GM18867 (cell line): Measurements from ENCODE around the gene HECTD2.
"Not testable (repeated sequence)": the region's sequence is repeated elsewhere in the genome, so short reads cannot be mapped to it uniquely, and the experiment has no call there.

ENCODE experiments used
- ATAC-seq: cut with Tn5 transposase; IDR thresholded peaks from one replicate; pipeline ENCODE4 v1.9.1; 2021; ENCODE audit warnings: mild to moderate bottlenecking, moderate library complexity; ENCODE audit not compliant: unreplicated experiment

The HECTD2 gene

DNA sequence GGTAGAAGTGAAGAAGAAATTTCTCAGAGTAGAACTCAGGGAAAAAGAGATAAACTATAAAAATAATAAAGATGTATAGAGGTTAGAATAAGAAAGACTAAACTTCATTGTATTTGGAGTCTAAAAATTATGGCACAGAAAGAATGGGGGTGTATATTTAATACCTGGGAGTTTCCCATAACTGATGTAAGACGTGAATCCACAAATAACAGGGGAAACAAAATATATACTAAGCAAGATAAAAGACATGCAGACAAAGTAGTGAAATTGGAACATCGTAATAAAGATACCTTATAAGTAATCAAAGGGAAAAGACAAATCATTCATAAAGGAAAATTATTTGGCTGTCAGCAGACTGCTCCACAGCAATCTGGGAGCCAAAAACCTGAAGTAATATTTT is 62.8 kb downstream of the HECTD2 start:
- no peak for ATAC-seq

DNA sequence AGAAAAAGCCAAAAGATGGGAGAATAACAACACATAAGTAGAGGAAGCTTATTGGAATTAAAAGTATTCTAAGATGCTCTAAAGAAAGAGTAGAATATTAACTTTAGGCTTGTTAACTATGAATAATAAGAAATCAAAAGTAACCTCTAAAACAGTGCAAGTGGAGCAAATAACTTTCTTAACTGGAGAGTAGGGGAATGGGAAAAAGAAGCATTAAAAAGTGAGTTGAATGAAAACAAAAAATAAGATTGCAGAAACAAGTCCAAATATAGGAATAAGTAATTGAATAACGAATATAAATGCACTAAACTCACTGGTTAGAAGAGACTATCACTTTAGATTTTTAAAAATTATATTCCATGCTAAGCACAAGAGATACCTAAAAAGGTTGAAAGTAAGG is 63.9 kb downstream of the HECTD2 start:
- no peak for ATAC-seq

DNA sequence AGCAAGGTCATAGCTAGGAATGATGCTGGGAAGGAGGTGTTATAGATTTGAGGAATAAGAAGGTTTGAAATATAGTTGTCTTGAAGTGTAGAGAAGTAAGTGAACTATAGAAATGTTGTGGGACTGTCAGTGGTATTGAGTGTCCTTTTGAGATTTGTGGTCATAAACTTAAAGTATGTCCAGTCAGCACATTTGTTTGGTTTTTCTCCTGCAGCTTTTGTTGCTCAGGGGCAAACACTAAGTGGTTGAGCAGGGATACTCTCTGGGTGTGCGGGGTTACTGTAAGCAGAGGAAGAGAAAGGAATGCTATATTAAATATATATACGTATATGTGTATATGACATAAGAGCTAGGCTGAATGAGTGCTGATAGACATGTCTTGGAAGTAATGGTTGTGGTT is 67.1 kb downstream of the HECTD2 start:
- no peak for ATAC-seq

DNA sequence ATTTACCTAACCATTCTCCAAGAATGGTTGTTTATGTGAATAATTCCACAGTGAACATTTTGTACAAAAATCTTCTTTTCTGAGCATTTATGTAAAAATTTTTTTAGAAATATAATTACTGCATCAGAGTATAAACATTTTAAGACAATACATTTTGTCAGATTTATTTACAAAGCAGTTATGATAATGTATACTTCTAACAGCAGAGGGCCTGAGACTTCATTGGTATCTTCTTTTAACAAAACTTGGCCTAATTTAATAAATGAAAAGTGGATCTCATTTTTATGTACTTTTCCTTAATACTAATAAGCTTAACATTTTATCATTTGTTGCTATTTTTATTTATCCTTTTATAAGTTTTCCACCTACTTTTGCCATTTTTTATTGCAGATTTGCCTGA is 69.4 kb downstream of the HECTD2 start:
- ATAC-seq, result no peak

DNA sequence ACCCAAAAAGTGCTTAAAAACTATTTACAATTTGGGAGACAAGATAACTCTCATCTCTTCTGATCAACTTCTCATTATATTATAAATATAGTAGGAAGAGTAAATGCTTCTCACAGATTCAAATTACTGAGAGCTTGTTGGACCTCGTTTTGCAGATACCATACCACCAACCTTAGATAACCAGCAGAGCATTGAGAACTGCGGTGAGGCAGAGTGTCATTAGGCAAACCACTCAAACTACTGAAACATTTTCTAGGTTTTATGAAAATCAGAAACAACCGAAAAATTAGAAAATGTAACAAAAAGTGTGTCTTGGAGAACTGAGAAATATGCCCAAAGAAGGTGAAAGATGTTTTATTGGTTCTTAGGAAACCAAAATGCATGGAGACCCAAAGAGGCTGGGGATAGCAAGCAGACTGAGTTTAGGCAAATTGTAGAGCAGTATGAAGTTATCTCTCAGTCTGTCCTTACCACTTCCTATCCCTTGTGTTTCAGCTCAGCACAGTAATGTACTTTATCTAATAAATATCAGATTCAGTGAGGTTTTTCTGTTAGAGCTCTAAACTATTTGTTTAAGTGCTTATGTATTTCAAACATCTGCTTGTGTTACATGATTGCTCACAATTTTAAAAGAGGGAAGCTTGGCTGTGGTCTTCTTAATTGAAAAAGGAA is 77.9 kb downstream of the HECTD2 start:
- no peak for ATAC-seq

DNA sequence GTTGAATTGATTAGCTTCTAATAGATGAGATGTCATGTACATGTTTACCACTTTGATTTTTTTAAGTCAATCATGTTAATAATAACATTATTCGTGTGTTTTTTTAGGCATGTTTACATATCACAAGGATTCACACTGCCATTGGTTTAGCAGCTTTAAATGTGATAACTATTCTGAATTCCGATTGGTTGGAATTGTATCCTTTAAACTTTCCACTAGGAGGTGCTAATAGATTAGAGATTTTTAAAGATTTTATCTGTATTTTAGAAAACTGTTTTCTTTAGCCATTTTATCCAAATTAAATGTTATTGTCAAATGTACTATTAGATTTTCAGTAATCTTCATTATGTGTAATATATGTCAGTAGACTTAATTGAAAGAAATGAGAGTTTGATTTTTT is 83.2 kb downstream of the HECTD2 start:
- ATAC-seq, result no peak

DNA sequence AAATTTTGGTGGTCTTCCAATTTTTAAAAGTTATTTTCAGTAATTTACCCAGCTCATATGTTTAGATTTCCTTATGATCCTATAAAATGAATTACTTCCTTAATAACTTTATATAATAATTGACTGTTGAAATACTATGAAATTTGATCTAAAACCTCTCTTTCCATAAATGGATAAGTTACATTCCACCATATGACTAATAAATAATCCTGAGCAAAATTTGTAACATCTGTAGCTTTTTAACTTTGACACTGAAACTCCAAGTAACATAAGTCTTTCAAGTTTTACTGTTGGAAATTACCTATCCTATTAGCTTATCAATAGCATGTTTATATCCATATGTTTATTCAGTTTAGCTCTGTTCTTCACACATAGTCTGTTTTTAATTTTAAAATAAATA is 85.3 kb downstream of the HECTD2 start:
- ATAC-seq, result no peak

DNA sequence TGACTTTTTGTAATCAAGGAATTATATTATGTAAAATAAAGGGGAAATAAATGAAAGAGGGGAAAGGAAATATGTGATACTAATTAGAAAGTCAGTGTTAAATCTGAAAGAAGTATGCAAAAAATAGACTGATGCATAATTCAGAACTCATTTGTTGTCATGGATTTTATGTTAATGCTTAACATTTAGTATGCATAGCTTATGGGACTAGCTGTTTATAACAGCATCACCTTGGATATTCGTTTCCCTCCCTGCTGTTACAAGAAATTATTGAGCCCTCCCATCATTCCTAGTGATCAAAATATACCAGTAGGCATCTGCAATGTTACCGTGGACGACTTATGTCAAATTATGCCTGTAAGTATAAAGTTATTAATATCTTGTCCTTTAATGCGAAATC is 85.9 kb downstream of the HECTD2 start:
- ATAC-seq, result no peak

DNA sequence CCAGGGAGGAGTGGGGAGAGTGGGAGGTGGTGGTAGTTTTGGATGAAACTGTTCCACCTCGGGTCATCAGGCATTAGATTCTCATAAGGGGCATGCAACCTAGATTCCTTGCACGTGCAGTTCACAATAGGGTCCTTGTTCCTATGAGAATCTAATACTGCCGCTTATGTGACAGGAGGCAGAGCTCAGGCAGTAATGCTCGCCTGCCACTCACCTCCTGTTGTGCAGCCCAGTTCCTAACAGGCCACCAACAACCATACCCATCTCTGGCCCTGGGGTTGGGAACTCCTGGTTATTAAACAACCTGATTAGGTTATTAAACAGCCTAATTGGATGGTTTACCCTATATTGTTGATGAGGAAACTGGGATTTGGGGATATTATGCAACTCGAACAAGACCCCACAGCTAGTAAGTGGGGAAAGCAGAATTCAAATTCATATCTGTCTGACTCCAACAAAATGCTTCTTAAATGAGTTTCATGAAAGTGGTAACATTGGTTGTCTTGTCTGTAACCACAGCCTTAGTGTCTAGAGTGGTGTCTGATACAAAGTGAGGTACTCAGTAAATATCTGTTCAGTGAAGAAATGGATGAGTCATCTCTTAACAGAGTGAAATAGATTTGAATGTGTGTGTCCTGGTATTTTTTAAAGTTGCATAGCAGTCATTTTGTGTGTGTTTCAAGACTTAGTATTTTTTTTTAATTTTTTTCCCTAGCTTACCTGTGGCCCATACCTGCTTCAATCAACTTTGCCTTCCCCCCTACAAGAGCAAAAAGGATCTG is 101.6 kb downstream of the HECTD2 start:
- ATAC-seq, result no peak

DNA sequence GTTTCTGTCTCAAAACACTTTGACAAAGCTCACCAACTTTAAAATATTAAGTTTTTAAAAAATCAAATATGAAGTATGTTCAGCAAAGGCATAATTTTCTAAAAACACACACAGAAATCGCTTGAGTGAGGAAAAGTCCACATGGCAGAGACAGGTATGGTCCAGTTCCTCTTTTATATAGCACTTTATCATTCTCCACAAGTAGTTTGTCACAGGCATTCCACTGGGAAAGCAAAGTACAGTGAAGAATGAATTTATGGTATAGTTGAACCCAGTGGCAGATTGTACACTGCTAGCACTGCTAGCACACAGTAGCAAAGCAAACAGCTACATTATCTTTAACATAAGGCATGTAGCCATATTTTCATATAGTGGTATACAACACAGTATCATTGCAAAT is 102.3 kb downstream of the HECTD2 start:
- no peak for ATAC-seq

DNA sequence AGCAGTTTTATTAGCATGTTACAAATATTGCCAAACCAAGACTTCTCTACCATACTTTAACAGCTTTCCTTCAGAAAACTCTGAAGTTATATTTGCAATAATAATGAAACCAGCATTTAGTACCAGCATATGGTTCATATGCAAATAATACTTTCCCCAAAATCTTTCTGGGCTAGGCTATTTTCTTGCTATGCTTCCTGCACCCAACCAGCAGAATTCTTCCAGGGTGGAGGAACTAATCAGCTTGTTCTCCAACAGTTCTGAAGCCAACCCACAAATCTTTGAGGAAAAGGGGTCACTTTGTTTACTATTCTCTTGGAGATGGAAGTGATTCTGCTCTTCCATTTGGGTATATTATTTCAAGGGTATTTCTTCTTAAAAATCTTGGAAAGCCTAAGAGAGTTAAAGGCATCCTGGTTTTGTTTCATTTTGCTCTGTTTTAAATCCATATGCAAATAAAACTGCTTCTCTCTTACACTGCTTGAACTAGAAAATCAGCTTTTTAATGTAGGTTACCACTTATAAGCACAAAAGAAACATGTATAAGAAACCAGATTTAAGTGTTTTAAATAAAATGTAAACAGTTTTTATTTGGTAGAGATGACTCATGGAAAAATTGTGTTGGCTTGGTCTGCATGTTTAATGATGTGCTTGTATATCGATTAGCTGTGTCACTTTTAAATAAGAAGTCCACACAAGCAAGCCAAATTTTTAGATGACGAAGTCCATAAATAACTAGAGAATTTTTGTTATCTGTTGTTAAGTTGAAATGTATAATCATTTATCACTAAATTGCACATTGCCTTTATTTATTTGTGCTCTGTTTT is 103.7 kb downstream of the HECTD2 start:
- ATAC-seq, result no peak

DNA sequence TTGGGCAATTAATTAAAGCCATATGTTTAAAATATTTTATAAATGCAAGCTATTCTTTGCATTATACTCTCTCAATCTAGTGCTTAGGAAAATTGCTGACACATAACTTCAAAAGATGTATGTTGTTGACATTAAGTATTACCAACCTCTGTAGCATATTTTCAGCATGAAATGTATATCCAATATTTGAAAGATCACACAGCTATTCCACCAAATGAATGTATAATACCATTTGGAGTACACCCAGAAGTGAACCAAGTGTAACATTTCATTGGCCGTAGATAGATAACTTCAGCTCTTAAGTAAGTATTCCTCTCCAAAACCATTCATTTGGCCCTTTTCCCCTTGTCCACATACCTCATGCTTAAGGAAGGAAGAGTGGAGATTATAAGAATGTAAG is 104.6 kb downstream of the HECTD2 start:
- ATAC-seq, result no peak

DNA sequence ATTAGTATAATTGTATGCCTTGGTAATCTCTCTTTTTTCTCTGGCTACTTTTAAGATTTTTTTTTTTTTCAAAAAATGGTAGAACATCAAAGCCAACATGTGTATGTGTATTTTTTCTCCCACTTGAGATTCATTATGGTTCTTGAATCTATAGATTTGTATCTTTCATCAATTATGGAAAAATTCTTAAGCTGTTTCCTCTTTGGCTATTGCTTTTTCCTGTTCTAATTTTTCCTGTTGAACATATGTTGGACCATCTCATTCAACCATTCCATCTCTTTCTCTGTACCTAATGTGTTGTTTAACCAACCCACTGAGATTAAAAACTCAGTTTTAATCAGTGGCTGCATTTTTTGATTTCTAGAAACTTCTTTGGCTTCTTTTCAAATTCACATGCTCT is 107.2 kb downstream of the HECTD2 start:
- no peak for ATAC-seq

DNA sequence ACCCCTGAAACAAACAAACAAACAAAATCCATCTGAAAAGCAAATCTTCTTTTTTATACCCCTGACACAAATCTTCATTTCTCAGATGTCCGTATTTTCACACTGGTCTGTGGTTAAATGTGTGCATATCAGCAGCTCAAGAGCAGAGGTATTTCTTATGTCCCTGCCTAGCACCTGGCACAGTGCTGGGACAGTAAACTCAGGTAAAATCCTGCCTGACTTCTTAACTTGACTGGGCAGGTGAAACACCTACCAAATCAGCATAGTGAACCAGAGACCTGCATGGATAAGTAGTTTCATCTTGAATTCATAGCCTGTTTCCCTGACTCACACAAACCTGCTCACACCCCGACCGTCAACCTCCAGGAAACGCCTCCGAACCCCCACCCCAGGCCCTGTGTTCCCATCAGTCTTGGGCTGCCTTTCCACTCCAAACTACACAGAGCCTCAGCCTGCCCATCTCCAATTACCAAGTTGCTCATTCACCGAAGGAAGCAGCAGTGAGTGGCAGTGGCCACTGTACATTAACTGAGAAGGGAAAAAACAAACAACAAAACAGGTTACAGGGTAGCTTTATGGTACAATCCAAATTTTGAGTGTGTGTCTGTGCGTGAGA is 109.9 kb downstream of the HECTD2 start:
- ATAC-seq, result no peak

DNA sequence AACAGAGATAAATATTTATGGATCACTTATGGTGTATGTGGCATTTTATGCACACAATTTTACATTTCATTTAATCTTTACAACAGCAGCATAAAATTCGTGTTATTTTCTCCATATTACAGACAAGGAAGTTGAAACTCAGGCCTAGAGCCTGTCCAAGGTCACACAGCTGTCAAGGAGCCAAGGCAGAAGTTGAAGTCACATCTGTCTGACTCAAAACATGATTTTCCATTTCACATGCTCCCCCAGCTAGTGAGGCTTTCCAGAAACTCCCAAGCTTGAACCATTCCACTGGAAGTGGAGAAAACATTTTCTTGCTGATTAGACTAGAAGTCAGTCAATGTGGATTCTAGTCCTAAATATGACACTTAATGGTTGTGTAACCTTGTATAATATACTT is 110.5 kb downstream of the HECTD2 start:
- no peak for ATAC-seq

DNA sequence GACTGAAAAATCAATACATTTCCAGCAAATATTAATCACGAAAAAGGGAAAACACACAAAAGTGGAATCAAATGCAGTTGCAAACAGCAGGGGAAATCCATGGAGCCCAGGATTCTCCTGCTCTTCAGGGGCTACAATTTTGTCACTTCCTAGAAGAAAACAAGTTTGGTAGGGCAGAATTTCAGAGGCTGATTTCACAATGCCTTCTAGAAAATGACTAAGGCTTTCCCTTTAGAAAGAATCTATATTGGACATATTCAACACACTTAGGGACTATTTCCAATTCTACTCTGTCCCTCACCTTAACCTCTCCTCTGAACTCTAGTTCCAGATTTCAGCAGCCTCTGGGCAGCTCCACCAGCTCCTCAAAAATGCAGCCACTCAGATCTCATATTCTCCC is 111.3 kb downstream of the HECTD2 start:
- ATAC-seq, result no peak

DNA sequence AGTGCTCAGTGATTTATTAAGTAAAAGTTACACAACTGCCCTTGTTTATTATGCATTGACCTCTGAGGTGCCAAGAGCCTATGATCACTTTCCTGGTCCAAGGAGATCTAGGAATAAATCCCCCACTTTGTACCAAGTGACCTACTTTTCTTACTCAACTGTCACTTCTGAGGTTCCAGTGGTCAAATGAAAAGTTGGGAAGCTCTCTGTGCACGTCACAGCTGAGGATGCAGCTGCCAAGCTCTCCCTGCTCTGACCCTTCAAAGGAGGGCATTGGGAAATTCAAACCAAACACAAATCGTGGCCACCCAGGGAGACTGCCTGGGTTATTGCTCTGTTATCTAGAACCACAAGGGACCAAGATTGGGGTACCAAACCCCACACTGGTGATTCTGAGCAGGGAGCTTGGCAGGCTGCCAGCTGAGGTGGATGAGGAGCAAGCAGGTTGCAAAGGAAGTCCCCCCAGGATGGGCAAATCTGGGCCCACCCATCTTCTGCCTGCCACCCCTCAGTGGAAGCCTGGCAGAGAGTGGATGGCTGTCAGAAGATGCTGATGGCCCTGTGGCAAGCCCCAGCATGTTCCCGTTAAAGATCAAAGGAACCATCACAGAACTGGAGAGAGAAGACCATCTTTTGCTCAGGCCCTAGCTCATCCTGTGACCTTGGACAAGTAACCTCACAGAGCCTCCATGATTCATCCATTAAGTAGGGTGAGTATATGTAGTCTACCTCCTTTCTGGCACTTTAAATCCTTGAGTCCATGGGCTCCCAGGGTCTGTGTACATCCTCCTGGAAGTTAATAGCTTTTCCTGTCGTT is 116.0 kb downstream of the HECTD2 start:
- ATAC-seq, result no peak

DNA sequence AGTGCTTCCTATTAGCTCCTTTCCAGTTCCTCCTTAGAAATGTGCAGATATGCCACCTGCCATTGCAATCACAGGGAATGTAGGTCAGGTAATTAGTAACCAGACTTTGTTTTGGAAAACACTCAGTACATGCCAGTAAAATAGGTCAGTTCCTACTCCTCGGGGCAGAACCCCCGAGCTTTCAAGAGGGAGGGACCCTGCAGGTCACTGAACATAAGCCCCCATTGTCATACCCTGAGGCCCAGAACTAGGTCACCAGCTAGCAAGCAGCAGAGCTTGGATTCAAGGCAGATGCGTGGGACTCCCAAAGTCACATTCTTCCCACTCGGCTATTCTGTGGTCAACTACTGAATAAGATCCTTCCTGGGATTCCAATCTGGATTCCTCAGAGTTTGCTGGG is 117.9 kb downstream of the HECTD2 start:
- ATAC-seq, result no peak

DNA sequence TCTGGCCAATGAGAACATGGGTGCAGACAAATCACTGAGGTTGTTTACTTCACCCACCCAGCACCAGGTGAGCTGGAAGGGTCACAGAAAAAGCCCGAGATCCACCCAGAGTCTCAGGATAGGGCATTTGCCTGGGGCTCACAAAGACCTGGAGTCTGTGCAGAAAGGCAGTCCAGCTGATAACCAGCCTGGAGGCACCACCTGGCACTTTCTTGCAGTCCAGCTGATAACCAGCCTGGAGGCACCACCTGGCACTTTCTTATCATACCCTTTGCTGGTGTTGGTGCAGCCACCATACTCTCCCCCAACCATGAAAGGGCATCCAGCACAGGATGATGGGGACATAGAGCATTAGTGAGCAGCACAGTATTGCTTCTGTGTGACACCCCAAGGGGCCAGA is 118.6 kb downstream of the HECTD2 start:
- ATAC-seq, result no peak

DNA sequence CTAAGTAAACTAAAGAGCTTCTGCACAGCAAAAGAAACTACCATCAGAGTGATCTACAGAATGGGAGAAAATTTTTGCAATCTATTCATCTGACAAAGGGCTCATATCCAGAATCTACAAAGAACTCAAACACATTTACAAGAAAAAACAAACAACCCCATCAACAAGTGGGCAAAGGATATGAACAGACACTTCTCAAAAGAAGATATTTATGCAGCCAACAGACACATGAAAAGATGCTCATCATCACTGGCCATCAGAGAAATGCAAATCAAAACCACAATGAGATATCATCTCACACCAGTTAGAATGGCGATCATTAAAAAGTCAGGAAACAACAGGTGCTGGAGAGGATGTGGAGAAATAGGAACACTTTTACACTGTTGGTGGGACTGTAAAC is 124.6 kb downstream of the HECTD2 start:
- not testable (repeated sequence) for ATAC-seq

DNA sequence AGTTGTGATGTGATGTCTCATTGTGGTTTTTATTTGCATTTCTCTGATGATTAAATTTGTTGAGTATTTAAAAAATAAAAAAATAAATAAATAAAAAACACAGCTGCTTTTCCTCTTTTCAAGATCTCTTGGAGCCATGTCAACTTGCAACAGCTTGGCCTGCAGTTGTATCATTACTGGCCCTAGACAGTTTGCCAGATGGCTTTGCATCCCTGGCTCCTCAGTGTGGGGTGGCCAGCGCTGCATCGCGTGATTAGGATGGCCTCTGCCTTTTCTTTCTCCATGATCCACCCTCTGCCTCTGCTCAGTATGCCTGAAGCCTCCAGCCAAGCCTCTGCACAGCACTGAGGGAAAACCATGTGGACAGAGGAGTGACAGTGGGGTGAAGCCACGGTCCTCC is 126.0 kb downstream of the HECTD2 start:
- ATAC-seq, result no peak
